ENCODE measurements around the gene APOD.

Gene APOD

DNA sequence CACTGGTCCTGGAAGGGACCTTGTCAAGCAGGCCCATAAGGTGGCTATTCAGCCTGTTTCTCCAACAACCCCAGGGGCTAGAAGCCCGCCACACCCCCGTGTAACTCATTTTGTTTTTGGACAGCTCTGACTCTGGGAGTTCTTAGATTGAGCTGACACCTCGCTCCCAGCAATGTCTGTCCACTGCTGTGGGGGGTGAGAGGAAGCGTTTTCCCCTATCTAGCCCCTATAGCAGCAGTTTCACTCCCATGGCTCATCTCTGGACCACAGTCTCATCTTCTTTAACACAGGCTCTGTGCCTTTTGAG, 39.6 kb downstream of the APOD start:
- H3K27me3 ChIP-seq (ENCODE audit: control insufficient read depth in 1 of 2, insufficient read depth in 2 of 2, low read length in 2 of 2): no peaks in the 10 kb centered on the region
- H3K27ac ChIP-seq (ENCODE audit: low read depth, low read length): no peak overlapping the region
- peaks cover 66 to 73% of the 10 kb centered on the region in 2 donors for H3K4me1 ChIP-seq (ENCODE audit: control insufficient read depth in 1 of 2, insufficient read depth in 2 of 2, low read length in 2 of 2)
- no peaks in the 10 kb centered on the region for H3K9me3 ChIP-seq (ENCODE audit: control insufficient read depth in 1 of 2, low read length in 2 of 2)
- H3K4me3 ChIP-seq (ENCODE audit: low read depth in 1 of 2, low read length in 2 of 2): peak overlapping the region; percentile 90
- H3K36me3 ChIP-seq (ENCODE audit: control insufficient read depth in 1 of 2, insufficient read depth in 2 of 2, low read length in 2 of 2): peaks cover 0 to 3% of the 10 kb centered on the region in 2 donors
- peak overlapping the region in 1 of 2 donors; percentile 83 for H3K9ac ChIP-seq (ENCODE audit: low read depth in 1 of 2, low read length in 2 of 2)

DNA sequence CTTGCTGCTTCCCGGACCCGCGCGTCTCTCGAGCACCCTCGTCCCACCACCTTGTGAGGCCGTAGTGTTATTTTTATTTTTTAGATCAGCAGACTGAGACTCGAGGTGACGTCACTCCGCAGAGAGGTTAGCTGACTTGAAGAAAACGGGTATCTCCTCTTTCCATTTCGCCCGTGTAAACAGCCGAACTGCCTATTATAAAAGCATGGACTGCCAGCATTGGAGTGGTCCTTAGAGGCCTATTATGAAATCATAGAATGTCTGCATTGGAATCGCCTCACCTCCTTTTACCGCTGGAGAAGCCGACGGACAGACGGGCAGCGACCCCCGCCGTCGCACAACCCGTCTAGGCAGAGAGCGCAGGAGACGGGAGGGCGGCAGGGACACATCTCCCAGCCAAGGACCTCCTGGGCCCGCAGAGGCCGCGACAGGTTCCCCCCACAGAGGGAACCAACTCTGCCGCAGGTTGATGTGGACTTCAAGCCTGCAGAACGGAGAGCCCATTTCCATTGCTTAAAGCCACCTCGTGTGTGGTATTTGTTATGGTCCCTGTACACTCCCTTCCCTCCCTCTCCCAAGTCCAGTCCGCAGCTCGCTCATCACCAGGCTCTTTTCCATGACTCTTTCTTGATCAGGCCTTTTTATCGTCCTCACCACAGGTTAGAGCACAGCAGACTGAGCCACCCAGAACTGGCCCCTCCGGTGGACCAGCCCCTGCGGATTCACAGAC, 40.1 kb downstream of the APOD start:
- Histone ChIP-seq H3K9ac (ENCODE audit: low read depth in 1 of 2, low read length in 2 of 2) (peak overlapping the region; percentile 83 to 88), H3K36me3 (ENCODE audit: control insufficient read depth in 1 of 2, insufficient read depth in 2 of 2, low read length in 2 of 2) (peaks cover 0 to 3% of the 10 kb centered on the region in 2 donors), H3K27ac (ENCODE audit: low read depth, low read length) (peak overlapping the region; percentile 94), H3K4me1 (ENCODE audit: control insufficient read depth in 1 of 2, insufficient read depth in 2 of 2, low read length in 2 of 2) (peaks cover 61 to 74% of the 10 kb centered on the region in 2 donors), H3K4me3 (ENCODE audit: low read depth in 1 of 2, low read length in 2 of 2) (peak overlapping the region; percentile 90), H3K9me3 (ENCODE audit: control insufficient read depth in 1 of 2, low read length in 2 of 2) (no peaks in the 10 kb centered on the region), H3K27me3 (ENCODE audit: control insufficient read depth in 1 of 2, insufficient read depth in 2 of 2, low read length in 2 of 2) (no peaks in the 10 kb centered on the region)

DNA sequence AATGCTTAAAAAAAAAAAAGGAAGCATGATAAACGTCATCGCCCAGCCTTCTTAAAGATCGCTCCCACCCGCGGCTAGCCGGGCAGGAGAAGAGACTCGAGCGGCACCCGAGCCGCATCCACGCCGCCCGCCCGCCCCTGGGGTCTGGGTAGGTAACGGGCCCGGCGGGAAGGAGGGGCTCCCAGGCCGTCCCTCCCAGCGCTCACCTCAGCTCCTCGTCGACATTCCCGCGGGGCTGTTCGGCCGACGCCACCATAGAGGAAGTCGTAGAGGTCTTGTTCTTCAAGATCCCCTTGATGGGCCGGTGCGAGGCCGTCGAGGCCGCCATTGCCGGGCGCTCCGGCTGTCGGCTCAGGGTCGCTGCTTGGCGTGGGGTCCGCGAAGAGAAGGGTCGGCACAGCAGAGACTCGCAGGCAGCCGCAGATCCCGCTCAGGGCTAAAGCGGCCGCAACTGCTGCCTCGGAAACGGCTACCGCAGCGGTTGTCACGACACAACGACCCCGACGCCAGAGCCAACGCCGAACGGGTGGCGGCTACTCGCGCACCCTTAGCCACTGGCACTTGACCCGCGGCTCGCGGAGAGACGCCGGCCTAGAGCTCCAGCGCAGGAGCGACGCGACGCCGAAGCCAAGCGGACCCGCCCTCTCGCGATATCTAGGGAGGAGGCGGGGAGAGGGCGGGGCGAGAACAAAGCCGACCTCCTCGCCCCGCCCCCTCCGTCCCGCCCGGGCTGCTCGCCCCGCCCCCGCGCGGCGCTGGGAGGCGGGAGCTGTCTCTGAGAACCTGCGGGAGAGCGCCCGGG, 40.8 kb downstream of the APOD start, which contains the start of gene PPP1R2:
PPP1R2 (minus strand) TSS at position 628 of the 802 bp plus-strand sequence; CDS start at position 328, 300 bp downstream.
- Histone ChIP-seq H3K9ac (ENCODE audit: low read depth in 1 of 2, low read length in 2 of 2) (peak within 1 kb of the TSS; percentile 88 to 94), H3K4me1 (ENCODE audit: control insufficient read depth in 1 of 2, insufficient read depth in 2 of 2, low read length in 2 of 2) (peaks cover 57 to 70% of the 10 kb centered on the region in 2 donors), H3K27me3 (ENCODE audit: control insufficient read depth in 1 of 2, insufficient read depth in 2 of 2, low read length in 2 of 2) (no peaks in the 10 kb centered on the region), H3K36me3 (ENCODE audit: control insufficient read depth in 1 of 2, insufficient read depth in 2 of 2, low read length in 2 of 2) (peaks cover 0 to 3% of the 10 kb centered on the region in 2 donors), H3K9me3 (ENCODE audit: control insufficient read depth in 1 of 2, low read length in 2 of 2) (no peaks in the 10 kb centered on the region), H3K4me3 (ENCODE audit: low read depth in 1 of 2, low read length in 2 of 2) (peak within 1 kb of the TSS; percentile 90), H3K27ac (ENCODE audit: low read depth, low read length) (peak within 1 kb of the TSS; percentile 94)

DNA sequence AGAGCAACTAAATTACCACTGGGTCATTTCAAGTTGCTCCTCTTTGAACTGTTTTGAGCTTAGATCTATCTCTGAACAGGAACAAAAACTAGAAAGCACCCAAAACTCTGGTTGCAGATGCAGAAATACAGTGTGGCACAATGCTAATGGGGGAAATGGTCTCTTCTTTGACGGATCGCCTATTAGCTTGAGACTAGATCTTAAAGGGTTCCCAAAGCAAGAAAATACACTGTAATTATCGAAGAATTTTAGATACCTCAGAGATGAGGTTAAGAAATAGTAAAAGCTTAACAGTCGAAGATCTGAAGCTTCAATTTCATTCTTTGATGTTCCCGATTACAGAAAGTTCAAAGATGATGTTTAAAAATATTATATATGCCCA, 41.4 kb downstream of the APOD start:
- Histone ChIP-seq H3K27me3 (ENCODE audit: control insufficient read depth in 1 of 2, insufficient read depth in 2 of 2, low read length in 2 of 2) (no peaks in the 10 kb centered on the region), H3K4me3 (ENCODE audit: low read depth in 1 of 2, low read length in 2 of 2) (peak overlapping the region; percentile 90), H3K36me3 (ENCODE audit: control insufficient read depth in 1 of 2, insufficient read depth in 2 of 2, low read length in 2 of 2) (peaks cover 0 to 3% of the 10 kb centered on the region in 2 donors), H3K27ac (ENCODE audit: low read depth, low read length) (peak overlapping the region; percentile 39), H3K9ac (ENCODE audit: low read depth in 1 of 2, low read length in 2 of 2) (peak overlapping the region; percentile 88 to 94), H3K9me3 (ENCODE audit: control insufficient read depth in 1 of 2, low read length in 2 of 2) (no peaks in the 10 kb centered on the region), H3K4me1 (ENCODE audit: control insufficient read depth in 1 of 2, insufficient read depth in 2 of 2, low read length in 2 of 2) (peaks cover 58 to 70% of the 10 kb centered on the region in 2 donors)

DNA sequence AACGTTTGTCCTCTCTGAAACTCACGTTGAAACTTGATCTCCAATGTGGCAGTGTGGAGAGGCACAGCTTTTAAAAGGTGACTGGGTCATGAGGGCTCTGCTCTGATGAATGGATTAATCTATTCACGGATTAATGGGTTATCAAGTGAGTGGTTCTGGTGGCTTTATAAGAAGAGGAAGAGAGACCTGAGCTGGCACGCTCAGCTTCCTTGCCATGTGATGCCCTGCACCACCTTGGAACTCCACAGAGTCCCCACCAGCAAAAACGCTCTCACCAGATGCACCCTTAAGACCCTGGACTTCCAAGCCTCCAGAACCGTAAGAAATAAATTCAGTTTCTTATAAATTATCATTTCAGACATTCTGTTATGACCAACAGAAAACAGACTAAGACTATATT, 43.2 kb downstream of the APOD start:
- Histone ChIP-seq H3K9me3 (ENCODE audit: control insufficient read depth in 1 of 2, low read length in 2 of 2) (no peaks in the 10 kb centered on the region), H3K9ac (ENCODE audit: low read depth in 1 of 2, low read length in 2 of 2) (no peak overlapping the region), H3K27me3 (ENCODE audit: control insufficient read depth in 1 of 2, insufficient read depth in 2 of 2, low read length in 2 of 2) (no peaks in the 10 kb centered on the region), H3K36me3 (ENCODE audit: control insufficient read depth in 1 of 2, insufficient read depth in 2 of 2, low read length in 2 of 2) (peaks cover 0 to 3% of the 10 kb centered on the region in 2 donors), H3K4me3 (ENCODE audit: low read depth in 1 of 2, low read length in 2 of 2) (peak overlapping the region; percentile 90), H3K4me1 (ENCODE audit: control insufficient read depth in 1 of 2, insufficient read depth in 2 of 2, low read length in 2 of 2) (peaks cover 40 to 52% of the 10 kb centered on the region in 2 donors), H3K27ac (ENCODE audit: low read depth, low read length) (no peak overlapping the region)

DNA sequence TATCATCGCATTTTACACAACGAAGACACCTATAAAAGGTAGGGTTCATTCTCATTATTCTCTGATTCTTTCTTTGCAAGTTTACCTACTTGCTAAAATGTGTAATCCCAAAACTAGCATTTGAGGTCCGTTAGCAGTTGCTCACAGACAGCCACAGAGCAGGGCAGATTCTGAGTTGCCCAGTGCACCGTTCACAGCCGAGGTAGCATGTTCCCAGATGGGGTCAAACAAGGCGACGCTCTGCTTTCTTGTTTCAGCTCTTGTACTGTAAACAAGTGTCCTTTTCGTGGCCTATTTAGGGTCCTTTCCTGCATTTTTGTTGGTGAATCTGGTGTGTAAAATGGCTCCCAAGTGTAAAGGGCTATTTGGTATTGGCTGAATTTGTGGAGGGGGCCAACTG, 43.7 kb downstream of the APOD start:
- peak overlapping the region; percentile 3 to 90 for H3K4me3 ChIP-seq (ENCODE audit: low read depth in 1 of 2, low read length in 2 of 2)
- no peaks in the 10 kb centered on the region for H3K27me3 ChIP-seq (ENCODE audit: control insufficient read depth in 1 of 2, insufficient read depth in 2 of 2, low read length in 2 of 2)
- H3K36me3 ChIP-seq (ENCODE audit: control insufficient read depth in 1 of 2, insufficient read depth in 2 of 2, low read length in 2 of 2): peaks cover 0 to 3% of the 10 kb centered on the region in 2 donors
- H3K9ac ChIP-seq (ENCODE audit: low read depth in 1 of 2, low read length in 2 of 2): peak overlapping the region in 1 of 2 donors; percentile 4
- H3K27ac ChIP-seq (ENCODE audit: low read depth, low read length): no peak overlapping the region
- H3K9me3 ChIP-seq (ENCODE audit: control insufficient read depth in 1 of 2, low read length in 2 of 2): no peaks in the 10 kb centered on the region
- peaks cover 38 to 50% of the 10 kb centered on the region in 2 donors for H3K4me1 ChIP-seq (ENCODE audit: control insufficient read depth in 1 of 2, insufficient read depth in 2 of 2, low read length in 2 of 2)

DNA sequence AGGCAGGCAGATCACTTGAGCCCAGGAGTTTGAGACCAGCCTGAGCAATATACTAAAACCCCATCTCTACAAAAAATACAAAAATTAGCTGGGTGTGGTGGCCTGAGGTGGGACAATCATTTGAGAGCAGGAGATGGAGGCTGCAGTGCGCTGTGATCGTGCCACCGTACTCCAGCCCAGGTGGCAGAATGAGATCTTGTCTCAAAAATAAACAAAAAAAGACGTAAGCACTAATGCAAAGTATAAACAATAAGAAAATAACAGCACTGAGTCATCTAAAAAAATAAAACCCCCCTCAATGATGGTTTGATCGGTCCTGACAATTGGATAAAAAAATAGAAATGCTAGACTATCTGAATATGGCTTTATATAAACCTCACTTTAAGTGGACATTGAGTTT, 44.3 kb downstream of the APOD start:
- H3K9me3 ChIP-seq (ENCODE audit: control insufficient read depth in 1 of 2, low read length in 2 of 2): no peaks in the 10 kb centered on the region
- peaks cover 0 to 3% of the 10 kb centered on the region in 2 donors for H3K36me3 ChIP-seq (ENCODE audit: control insufficient read depth in 1 of 2, insufficient read depth in 2 of 2, low read length in 2 of 2)
- peak overlapping the region in 1 of 2 donors; percentile 3 for H3K4me3 ChIP-seq (ENCODE audit: low read depth in 1 of 2, low read length in 2 of 2)
- H3K27ac ChIP-seq (ENCODE audit: low read depth, low read length): no peak overlapping the region
- H3K27me3 ChIP-seq (ENCODE audit: control insufficient read depth in 1 of 2, insufficient read depth in 2 of 2, low read length in 2 of 2): no peaks in the 10 kb centered on the region
- H3K9ac ChIP-seq (ENCODE audit: low read depth in 1 of 2, low read length in 2 of 2): no peak overlapping the region
- peaks cover 33 to 44% of the 10 kb centered on the region in 2 donors for H3K4me1 ChIP-seq (ENCODE audit: control insufficient read depth in 1 of 2, insufficient read depth in 2 of 2, low read length in 2 of 2)

DNA sequence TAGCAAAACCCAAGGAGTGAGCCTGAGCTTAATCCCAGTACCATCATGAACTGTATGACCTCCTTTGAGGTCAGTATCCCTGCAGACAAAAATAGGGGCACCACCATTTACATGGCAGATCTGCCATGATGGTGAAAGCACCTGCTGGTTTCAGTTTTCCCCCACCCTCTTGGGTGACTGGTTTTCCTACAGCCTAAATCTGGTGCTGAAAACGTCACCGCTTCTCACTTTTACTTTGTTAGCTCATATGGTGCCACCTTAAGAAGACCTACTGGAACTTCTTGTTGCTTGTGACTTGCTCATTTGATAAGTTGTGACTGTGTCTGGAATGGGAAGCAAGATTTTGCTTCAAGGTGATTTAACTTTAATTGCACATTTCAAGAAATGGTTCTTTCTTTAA, 45.7 kb downstream of the APOD start:
- H3K9me3 ChIP-seq (ENCODE audit: control insufficient read depth in 1 of 2, low read length in 2 of 2): no peaks in the 10 kb centered on the region
- H3K27me3 ChIP-seq (ENCODE audit: control insufficient read depth in 1 of 2, insufficient read depth in 2 of 2, low read length in 2 of 2): no peaks in the 10 kb centered on the region
- H3K27ac ChIP-seq (ENCODE audit: low read depth, low read length): no peak overlapping the region
- peaks cover 25 to 37% of the 10 kb centered on the region in 2 donors for H3K4me1 ChIP-seq (ENCODE audit: control insufficient read depth in 1 of 2, insufficient read depth in 2 of 2, low read length in 2 of 2)
- H3K36me3 ChIP-seq (ENCODE audit: control insufficient read depth in 1 of 2, insufficient read depth in 2 of 2, low read length in 2 of 2): peaks cover 0 to 3% of the 10 kb centered on the region in 2 donors
- no peak overlapping the region for H3K4me3 ChIP-seq (ENCODE audit: low read depth in 1 of 2, low read length in 2 of 2)
- H3K9ac ChIP-seq (ENCODE audit: low read depth in 1 of 2, low read length in 2 of 2): no peak overlapping the region

DNA sequence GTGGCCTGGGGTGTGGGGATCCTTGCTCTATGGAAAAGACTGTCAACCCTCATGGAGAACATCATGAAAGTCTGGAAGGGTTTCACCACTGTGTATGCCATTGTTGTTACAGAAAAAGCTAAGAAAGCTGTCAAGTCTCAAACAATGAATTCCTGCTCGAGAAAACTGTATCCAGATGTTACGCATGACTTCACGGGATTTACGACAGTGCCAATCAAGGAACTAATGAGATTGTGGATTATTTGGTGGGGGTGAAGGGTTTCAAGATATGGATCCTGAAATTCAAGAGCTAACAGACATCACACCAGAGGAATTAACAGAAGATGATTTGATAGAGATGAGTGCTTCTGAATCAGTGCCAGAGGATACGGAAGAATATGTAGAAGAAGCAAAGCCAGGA, 48.4 kb downstream of the APOD start:
- Histone ChIP-seq H3K36me3 (ENCODE audit: control insufficient read depth in 1 of 2, insufficient read depth in 2 of 2, low read length in 2 of 2) (peaks cover 0 to 3% of the 10 kb centered on the region in 2 donors), H3K9ac (ENCODE audit: low read depth in 1 of 2, low read length in 2 of 2) (no peak overlapping the region), H3K27ac (ENCODE audit: low read depth, low read length) (no peak overlapping the region), H3K4me3 (ENCODE audit: low read depth in 1 of 2, low read length in 2 of 2) (no peak overlapping the region), H3K4me1 (ENCODE audit: control insufficient read depth in 1 of 2, insufficient read depth in 2 of 2, low read length in 2 of 2) (peaks cover 12 to 22% of the 10 kb centered on the region in 2 donors), H3K27me3 (ENCODE audit: control insufficient read depth in 1 of 2, insufficient read depth in 2 of 2, low read length in 2 of 2) (no peaks in the 10 kb centered on the region), H3K9me3 (ENCODE audit: control insufficient read depth in 1 of 2, low read length in 2 of 2) (no peaks in the 10 kb centered on the region)

DNA sequence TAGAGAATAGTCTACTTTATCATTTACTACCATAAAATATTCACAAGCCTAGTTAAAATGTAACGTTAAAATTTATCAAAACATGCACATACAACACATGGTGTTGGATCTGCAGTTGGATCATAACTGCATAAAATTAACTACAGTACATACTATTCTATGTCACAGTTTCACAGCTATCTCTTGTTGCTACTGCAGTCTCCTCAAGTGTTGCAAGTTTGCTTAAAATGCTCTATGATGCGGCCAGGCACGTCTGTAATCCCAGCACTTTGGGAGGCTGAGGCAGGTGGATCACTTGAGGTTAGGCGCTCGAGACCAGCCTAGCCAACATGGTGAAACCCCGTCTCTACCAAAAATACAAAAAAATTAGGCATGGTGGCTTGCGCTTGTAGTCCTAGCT, 50.9 kb downstream of the APOD start:
- H3K4me1 ChIP-seq (ENCODE audit: control insufficient read depth in 1 of 2, insufficient read depth in 2 of 2, low read length in 2 of 2): peaks cover 1 to 3% of the 10 kb centered on the region in 2 donors
- H3K9me3 ChIP-seq (ENCODE audit: control insufficient read depth in 1 of 2, low read length in 2 of 2): no peaks in the 10 kb centered on the region
- peaks cover 0 to 6% of the 10 kb centered on the region in 2 donors for H3K36me3 ChIP-seq (ENCODE audit: control insufficient read depth in 1 of 2, insufficient read depth in 2 of 2, low read length in 2 of 2)
- no peak overlapping the region for H3K27ac ChIP-seq (ENCODE audit: low read depth, low read length)
- H3K9ac ChIP-seq (ENCODE audit: low read depth in 1 of 2, low read length in 2 of 2): no peak overlapping the region
- H3K27me3 ChIP-seq (ENCODE audit: control insufficient read depth in 1 of 2, insufficient read depth in 2 of 2, low read length in 2 of 2): no peaks in the 10 kb centered on the region
- H3K4me3 ChIP-seq (ENCODE audit: low read depth in 1 of 2, low read length in 2 of 2): no peak overlapping the region

Data from duodenal mucosa (tissue), 2 donors.